T47D (cell line): ENCODE results near the gene RPP30.

Experiments used
- DNase-seq, 2 experiments: peaks; one replicate each; pipeline versions ENCODE4 v3.0.0 to v3.0.0-alpha.2; 2011 to 2012; ENCODE audit warnings: low read depth in 1 of 2, low spot score in 1 of 2
- JUND ChIP-seq: IDR thresholded peaks from 2 replicates; pipeline ENCODE4 v1.6.1; 2012; ENCODE audit warnings: low read depth
- in situ Hi-C: cut with HindIII; loops from 2 replicates; pipeline ENCODE4 v1.10.0; 2016; ENCODE audit warnings: low sequenced_read_pairs, low pct_unique_long_range_greater_than_20kb

RPP30 gene

GRCh38 chr10:90913774-90914420 is 42.1 kb downstream of the RPP30 start:
- no peak for TF ChIP-seq JUND
- in situ Hi-C loops: no loop called here

GRCh38 chr10:90914992-90915765 is 43.4 kb downstream of the RPP30 start:
- in situ Hi-C loops: no loop called here

More at GRCh38 chr10:90913774-90914420, 42.1 kb downstream of the RPP30 start:
- DNase-seq: no peak

GRCh38 chr10:90915766-90916075 is 43.9 kb downstream of the RPP30 start:
- TF ChIP-seq JUND: no peak
- in situ Hi-C loops: no loop called here
- no peak for DNase-seq

More at GRCh38 chr10:90914992-90915765, 43.4 kb downstream of the RPP30 start:
- TF ChIP-seq JUND: no peak
- no peak for DNase-seq

- DNase-seq: no peak
- in situ Hi-C loops: no loop called here
- TF ChIP-seq JUND: no peak
Measured at GRCh38 chr10:90916392-90917237, 44.8 kb downstream of the RPP30 start.

GRCh38 chr10:90917238-90917967 is 45.6 kb downstream of the RPP30 start:
- in situ Hi-C loops: no loop called here
- no peak for TF ChIP-seq JUND
- no peak for DNase-seq

- DNase-seq: no peak
- in situ Hi-C loops: no loop called here
- TF ChIP-seq JUND: no peak
Measured at GRCh38 chr10:90917968-90918318, 46.2 kb downstream of the RPP30 start.

GRCh38 chr10:90919683-90920574 is 48.2 kb downstream of the RPP30 start:
- no peak for DNase-seq
- no peak for TF ChIP-seq JUND
- in situ Hi-C loops: no loop called here

GRCh38 chr10:90920986-90921666 is 49.4 kb downstream of the RPP30 start, which contains the start of gene ANKRD1:
ANKRD1 (minus strand) TSS chr10:90921087; CDS start chr10:90921027, 60 bp downstream.
- in situ Hi-C loops: no loop called here
- DNase-seq: peak in 1 of 2 experiments; percentile 78
- peak; percentile 57; the same call in 1 of the 2 replicates for TF ChIP-seq JUND

- no peak for DNase-seq
- no peak for TF ChIP-seq JUND
- in situ Hi-C loops: no loop called here
Measured at GRCh38 chr10:90921906-90922305, 50.1 kb downstream of the RPP30 start.

- no peak for TF ChIP-seq JUND
- DNase-seq: no peak
- in situ Hi-C loops: no loop called here
Measured at GRCh38 chr10:90923111-90923731, 51.4 kb downstream of the RPP30 start.
